Muscle of back (tissue), 13 donors: ENCODE results near the gene PRAMEF2. TPM values are rescaled to one million over a fixed set of nuclear protein-coding genes. Genes with fewer than 3 reads are reported as not detected.
A peak's percentile ranks its signal among the peaks of the same experiment; 100 is the strongest.
"Not testable (repeated sequence)": the region's sequence is repeated elsewhere in the genome, so short reads cannot be mapped to it uniquely, and the experiment has no call there.

ENCODE experiments used
- DNase-seq, 3 donors: peaks; one replicate each; pipeline versions ENCODE4 v3.0.0 to v3.0.0-alpha.2; 2013
- long read RNA-seq, 9 donors: transcript quantifications; one replicate each; lab custom pipeline, GENCODE V29; 2026
- polyA plus RNA-seq, 10 donors: library from polyadenylated mRNA; unstranded; fragments of 120-200 nt; gene quantifications; one replicate each; pipeline ENCODE4 v1.2.1, GENCODE V29; 2013; ENCODE audit not compliant: insufficient read length in 10 of 10

Gene PRAMEF2
- not detected for polyA plus RNA-seq
- long read RNA-seq, donor 1 = 0 reads
- long read RNA-seq, donor 2 = 0 reads
- long read RNA-seq, donor 3 = 0 reads
- long read RNA-seq, donor 4 = 0 reads
- long read RNA-seq, donor 5 = 0 reads
- long read RNA-seq, donor 6 = 0 reads
- long read RNA-seq, donor 7 = 0 reads
- long read RNA-seq, donor 8 = 0 reads
- long read RNA-seq, donor 9 = 0 reads

DNA sequence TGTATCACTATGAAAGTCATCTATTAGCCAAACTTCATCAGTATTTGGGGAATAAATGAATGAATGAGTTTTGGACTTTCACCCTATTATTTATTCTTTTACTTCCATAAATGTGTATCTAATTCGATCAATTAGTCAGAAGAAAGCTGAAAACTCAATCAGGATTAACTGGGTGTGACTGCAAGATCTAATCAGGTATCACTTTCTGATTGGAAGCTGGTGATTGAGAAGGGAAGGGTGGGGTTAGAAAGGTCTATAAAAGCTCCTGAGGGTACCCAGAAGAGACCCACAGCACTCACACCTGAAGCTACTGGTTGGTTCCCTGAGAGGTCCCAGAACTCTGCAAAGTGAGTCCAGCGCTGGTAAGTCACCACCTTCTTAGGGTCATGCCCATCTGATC is at the start of gene PRAMEF2:
Gene PRAMEF2 (plus strand): TSS at position 301 of the 400 bp plus-strand sequence. CDS start 1,924 bp downstream, outside the sequence.
- DNase-seq = not testable (repeated sequence)

DNA sequence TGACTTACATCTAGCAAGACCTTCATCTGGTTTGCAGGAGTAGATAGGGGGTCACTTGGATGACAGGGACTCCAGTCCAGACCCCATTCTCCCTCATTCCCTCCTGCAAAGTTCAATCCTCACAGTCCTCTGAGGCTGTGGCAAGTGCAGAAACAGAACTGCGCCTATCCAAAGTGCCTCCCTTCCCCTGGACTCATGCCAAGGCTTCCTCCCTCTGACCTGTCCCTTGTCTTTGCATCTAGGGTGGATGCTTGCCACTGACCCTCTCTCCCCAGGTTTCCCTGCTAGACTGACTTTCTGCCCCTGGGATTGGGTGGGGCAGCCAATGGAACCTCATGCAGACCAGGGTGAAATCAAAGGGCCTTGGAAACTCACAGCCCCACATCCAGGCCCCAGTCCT is 47.0 kb upstream of the PRAMEF2 start:
- DNase-seq = no peak

- peak in 1 of 3 donors; percentile 27 for DNase-seq
These were observed 46.0 kb upstream of the PRAMEF2 start for GRCh38 chr1:12810691-12811408.

- no peak for DNase-seq
These were observed 45.5 kb upstream of the PRAMEF2 start for GRCh38 chr1:12811409-12811784.

DNA sequence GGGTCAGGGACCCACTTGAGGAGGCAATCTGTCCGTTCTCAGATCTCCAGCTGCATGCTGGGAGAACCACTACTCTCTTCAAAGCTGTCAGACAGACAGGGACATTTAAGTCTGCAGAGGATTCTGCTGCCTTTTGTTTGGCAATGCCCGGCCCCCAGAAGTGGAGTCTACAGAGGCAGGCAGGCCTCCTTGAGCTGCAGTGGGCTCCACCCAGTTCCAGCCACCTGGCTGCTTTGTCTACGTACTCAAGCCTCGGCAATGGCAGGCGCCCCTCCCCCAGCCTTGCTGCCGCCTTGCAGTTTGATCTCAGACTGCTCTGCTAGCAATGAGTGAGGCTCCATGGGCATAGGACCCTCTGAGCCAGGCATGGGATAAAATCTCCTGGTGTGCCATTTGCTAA is 37.8 kb upstream of the PRAMEF2 start:
- not testable (repeated sequence) for DNase-seq

DNA sequence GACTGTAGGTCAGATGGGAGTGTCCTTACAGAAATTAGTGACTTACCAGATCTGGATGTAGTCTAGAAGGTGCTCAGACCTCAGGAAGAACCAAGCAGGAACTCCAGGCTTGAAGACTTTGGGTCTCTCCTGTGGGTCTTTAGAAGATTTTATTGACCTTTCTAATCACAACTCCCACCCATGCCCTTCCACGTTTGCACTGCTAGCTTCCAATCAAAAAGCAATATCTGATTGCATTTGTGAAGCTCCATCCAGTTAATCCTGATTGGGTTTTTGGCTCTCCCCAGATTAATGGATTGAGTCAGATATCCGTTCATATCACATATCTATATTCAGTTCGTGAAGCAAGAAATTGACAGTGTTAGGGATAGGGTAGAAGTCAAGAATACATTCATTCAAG is 25.6 kb upstream of the PRAMEF2 start, which contains the start of gene PRAMEF11:
Gene PRAMEF11 (minus strand): TSS at position 101 of the 400 bp plus-strand sequence. CDS start 2,621 bp downstream, outside the sequence.
- DNase-seq = not testable (repeated sequence)

GRCh38 chr1:12833251-12833650 is 23.6 kb upstream of the PRAMEF2 start:
- not testable (repeated sequence) for DNase-seq

DNA sequence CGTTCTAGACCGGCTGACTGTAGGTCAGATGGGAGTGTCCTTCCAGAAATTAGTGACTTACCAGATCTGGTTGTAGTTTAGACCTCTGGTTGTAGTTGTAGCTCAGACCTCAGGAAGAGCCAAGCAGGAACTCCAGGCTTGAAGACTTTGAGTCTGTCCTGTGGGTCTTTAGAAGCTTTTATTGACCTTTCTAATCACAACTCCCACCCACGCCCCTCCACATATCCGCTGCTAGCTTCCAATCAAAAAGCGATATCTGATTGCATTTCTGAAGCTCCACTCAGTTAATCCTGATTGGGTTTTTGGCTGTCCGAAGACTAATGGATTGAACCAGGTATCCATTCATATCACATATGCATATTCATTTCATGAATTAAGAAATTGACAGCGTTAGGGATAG is 8.3 kb upstream of the PRAMEF2 start, which contains the start of gene HNRNPCL1:
Gene HNRNPCL1 (minus strand): TSS at position 101 of the 400 bp plus-strand sequence. CDS start 431 bp downstream, outside the sequence.
- DNase-seq = not testable (repeated sequence)

DNA sequence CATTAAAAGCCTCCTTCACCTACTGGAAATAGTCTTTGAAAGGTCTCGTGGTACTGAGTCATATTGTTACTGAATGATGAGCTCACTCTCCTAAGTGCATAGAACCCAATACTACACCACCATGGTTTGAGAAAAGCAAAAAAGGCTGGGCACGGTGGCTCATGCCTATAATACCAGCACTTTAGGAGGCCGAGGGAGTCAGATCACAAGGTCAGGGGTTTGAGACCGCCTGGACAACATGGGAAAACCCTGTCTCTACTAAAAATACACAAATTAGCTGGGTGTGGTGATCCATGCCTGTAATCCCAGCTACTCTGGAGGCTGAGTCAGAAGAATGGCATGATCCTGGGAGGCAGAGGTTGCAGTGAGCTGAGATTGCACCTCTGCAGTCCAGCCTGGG is 5.1 kb upstream of the PRAMEF2 start:
- DNase-seq = no peak

- not testable (repeated sequence) for DNase-seq
These were observed 6.4 kb downstream of the PRAMEF2 start for GRCh38 chr1:12863131-12863880.

GRCh38 chr1:12878453-12878852 is 21.6 kb downstream of the PRAMEF2 start:
- DNase-seq = not testable (repeated sequence)

GRCh38 chr1:12886101-12886500 is 29.2 kb downstream of the PRAMEF2 start, which contains the start of gene PRAMEF4:
PRAMEF4 (minus strand) TSS chr1:12886201; CDS start chr1:12883394, 2,807 bp downstream.
- DNase-seq = not testable (repeated sequence)

GRCh38 chr1:12898170-12898569 is 41.3 kb downstream of the PRAMEF2 start, which contains the start of gene PRAMEF10:
PRAMEF10 (minus strand) TSS chr1:12898270; CDS start chr1:12895847, 2,423 bp downstream.
- DNase-seq = not testable (repeated sequence)

DNA sequence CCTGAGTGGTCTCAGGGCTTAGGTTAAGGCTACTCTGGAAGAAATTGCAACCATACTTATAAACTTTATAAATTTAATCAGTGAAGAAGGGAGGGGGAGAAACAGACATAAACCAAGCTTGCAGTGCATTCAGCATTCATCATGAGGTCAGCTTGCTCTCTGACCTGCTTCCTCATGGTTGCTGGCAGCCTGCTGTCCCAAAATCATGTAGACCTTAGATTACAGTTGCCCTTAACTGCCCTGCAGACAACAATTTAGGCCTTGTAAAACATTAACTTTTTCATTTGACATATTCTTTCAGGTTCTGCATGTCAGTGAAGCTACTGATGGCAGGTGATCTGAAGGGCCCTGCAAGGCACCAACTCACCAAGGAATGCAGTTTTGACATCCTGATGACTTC is 42.3 kb downstream of the PRAMEF2 start:
- DNase-seq = not testable (repeated sequence)

GRCh38 chr1:12903793-12904572 is 47.1 kb downstream of the PRAMEF2 start:
- not testable (repeated sequence) for DNase-seq

Other genes with a start within 250 kb of the PRAMEF2 start
- 10 to 100 TPM; 11.8 to 25.6 (median 17.0) TPM for gene DHRS3, start 238.9 kb upstream of the PRAMEF2 start, polyA plus RNA-seq
- gene AADACL4, start 213.0 kb upstream of the PRAMEF2 start, polyA plus RNA-seq = not detected
- not detected for gene AADACL3, start 141.0 kb upstream of the PRAMEF2 start, polyA plus RNA-seq
- 1 to 10 TPM in 2 of 10 donors, under 1 TPM in 7, not detected in 1; 0.12 to 1.5 (median 0.52) TPM for gene CFAP107, start 110.9 kb upstream of the PRAMEF2 start, polyA plus RNA-seq
- gene PRAMEF12, start 83.3 kb upstream of the PRAMEF2 start, polyA plus RNA-seq = not detected
- not detected for gene PRAMEF1, start 65.7 kb upstream of the PRAMEF2 start, polyA plus RNA-seq
- gene PRAMEF11, start 25.7 kb upstream of the PRAMEF2 start, polyA plus RNA-seq = not detected
- not detected for gene HNRNPCL1, start 8.4 kb upstream of the PRAMEF2 start, polyA plus RNA-seq
- gene PRAMEF4, start 29.1 kb downstream of the PRAMEF2 start, polyA plus RNA-seq = not detected
- gene PRAMEF10, start 41.2 kb downstream of the PRAMEF2 start, polyA plus RNA-seq = not detected
- gene PRAMEF7, start 59.5 kb downstream of the PRAMEF2 start, polyA plus RNA-seq = not detected
- not detected for gene PRAMEF6, start 90.5 kb downstream of the PRAMEF2 start, polyA plus RNA-seq
- not detected for gene PRAMEF27, start 199.5 kb downstream of the PRAMEF2 start, polyA plus RNA-seq
- under 1 TPM in 1 of 10 donors, not detected in 9; 0.19 TPM for gene HNRNPCL3, start 203.7 kb downstream of the PRAMEF2 start, polyA plus RNA-seq
- not detected for gene PRAMEF25, start 213.7 kb downstream of the PRAMEF2 start, polyA plus RNA-seq